Measurements from ENCODE around the gene NUDT22.

NUDT22 gene

GRCh38 chr11:64225608-64226506, at the start of gene NUDT22, which contains the start of gene TRPT1:
TSS of gene NUDT22 (plus strand) at chr11:64226274. CDS start at chr11:64226653, 379 bp downstream.
TSS of gene TRPT1 (minus strand) at chr11:64226186. CDS start at chr11:64225860, 326 bp downstream.
- FAIRE-seq (no peak), DNase-seq (ENCODE audit: low spot score) (peak; percentile 53)

GRCh38 chr11:64176751-64177150, 49.3 kb upstream of the NUDT22 start:
- no peak for FAIRE-seq
- no peak for DNase-seq (ENCODE audit: low spot score)

- no peak for FAIRE-seq
- no peak for DNase-seq (ENCODE audit: low spot score)
Observed at GRCh38 chr11:64178203-64178602, 47.9 kb upstream of the NUDT22 start.

GRCh38 chr11:64178951-64179639, 47.0 kb upstream of the NUDT22 start:
- FAIRE-seq, result no peak
- DNase-seq (ENCODE audit: low spot score), result no peak

GRCh38 chr11:64180891-64181290, 45.2 kb upstream of the NUDT22 start:
- DNase-seq (ENCODE audit: low spot score) (no peak), FAIRE-seq (no peak)

GRCh38 chr11:64181506-64182411, 44.3 kb upstream of the NUDT22 start:
- FAIRE-seq, result peak; percentile 53
- peak; percentile 83 for DNase-seq (ENCODE audit: low spot score)

GRCh38 chr11:64183890-64184289, 42.2 kb upstream of the NUDT22 start:
- FAIRE-seq, result no peak
- no peak for DNase-seq (ENCODE audit: low spot score)

GRCh38 chr11:64185175-64185692, 40.8 kb upstream of the NUDT22 start:
- no peak for FAIRE-seq
- no peak for DNase-seq (ENCODE audit: low spot score)

GRCh38 chr11:64185693-64186491, 40.2 kb upstream of the NUDT22 start, which contains the start of gene STIP1:
TSS of gene STIP1 (plus strand) at chr11:64186171. CDS start at chr11:64186262, 91 bp downstream.
- DNase-seq (ENCODE audit: low spot score) (peak; percentile 99), FAIRE-seq (peak; percentile 87)

GRCh38 chr11:64186492-64187165, 39.4 kb upstream of the NUDT22 start:
- DNase-seq (ENCODE audit: low spot score), result no peak
- no peak for FAIRE-seq

- DNase-seq (ENCODE audit: low spot score) (no peak), FAIRE-seq (no peak)
Observed at GRCh38 chr11:64192434-64192833, 33.6 kb upstream of the NUDT22 start.

- DNase-seq (ENCODE audit: low spot score) (no peak), FAIRE-seq (no peak)
Observed at GRCh38 chr11:64196626-64197025, 29.4 kb upstream of the NUDT22 start.

GRCh38 chr11:64198511-64198910, 27.6 kb upstream of the NUDT22 start:
- no peak for FAIRE-seq

GRCh38 chr11:64201543-64201942, 24.5 kb upstream of the NUDT22 start:
- no peak for FAIRE-seq
- no peak for DNase-seq (ENCODE audit: low spot score)

More at GRCh38 chr11:64198511-64198910, 27.6 kb upstream of the NUDT22 start:
- DNase-seq (ENCODE audit: low spot score), result no peak

GRCh38 chr11:64202992-64203391, 23.1 kb upstream of the NUDT22 start:
- no peak for FAIRE-seq
- DNase-seq (ENCODE audit: low spot score), result no peak

- no peak for DNase-seq (ENCODE audit: low spot score)
- FAIRE-seq, result no peak
Observed at GRCh38 chr11:64203421-64204079, 22.5 kb upstream of the NUDT22 start.

- no peak for DNase-seq (ENCODE audit: low spot score)
- FAIRE-seq, result no peak
Observed at GRCh38 chr11:64204080-64204440, 22.0 kb upstream of the NUDT22 start.

GRCh38 chr11:64204464-64204989, 21.5 kb upstream of the NUDT22 start:
- FAIRE-seq (no peak), DNase-seq (ENCODE audit: low spot score) (peak; percentile 63)
